ENCODE data around the gene SSTR1.

The SSTR1 gene

GRCh38 chr14:38254571-38255407, 47.1 kb downstream of the SSTR1 start:
- no peak for TF ChIP-seq CTCF (IDR thresholded peaks at IDR 0.05; ENCODE audit: low read depth, low read length)
- H3K4me3 ChIP-seq (ENCODE audit: low read depth, low read length), result no peak overlapping the region

GRCh38 chr14:38255408-38255672, 47.6 kb downstream of the SSTR1 start:
- H3K4me3 ChIP-seq (ENCODE audit: low read depth, low read length), result no peak overlapping the region
- TF ChIP-seq CTCF (IDR thresholded peaks at IDR 0.05; ENCODE audit: low read depth, low read length), result no peak

GRCh38 chr14:38255673-38256532, 48.2 kb downstream of the SSTR1 start, which contains the start of gene CLEC14A:
CLEC14A (minus strand) TSS chr14:38256093; CDS start chr14:38256022, 71 bp downstream.
- no peak within 1 kb of the TSS for H3K4me3 ChIP-seq (ENCODE audit: low read depth, low read length)

GRCh38 chr14:38256533-38256840, 48.8 kb downstream of the SSTR1 start:
- no peak for TF ChIP-seq CTCF (IDR thresholded peaks at IDR 0.05; ENCODE audit: low read depth, low read length)
- H3K4me3 ChIP-seq (ENCODE audit: low read depth, low read length), result no peak overlapping the region

More at GRCh38 chr14:38255673-38256532, 48.2 kb downstream of the SSTR1 start, which contains the start of gene CLEC14A:
- TF ChIP-seq CTCF (IDR thresholded peaks at IDR 0.05; ENCODE audit: low read depth, low read length), result no peak

GRCh38 chr14:38257507-38257906, 49.8 kb downstream of the SSTR1 start:
- no peak overlapping the region for H3K4me3 ChIP-seq (ENCODE audit: low read depth, low read length)
- TF ChIP-seq CTCF (IDR thresholded peaks at IDR 0.05; ENCODE audit: low read depth, low read length), result no peak

- H3K4me3 ChIP-seq (ENCODE audit: low read depth, low read length), result no peak overlapping the region
- no peak for TF ChIP-seq CTCF (IDR thresholded peaks at IDR 0.05; ENCODE audit: low read depth, low read length)
These were observed 53.9 kb downstream of the SSTR1 start for GRCh38 chr14:38261620-38262019.
